ENCODE measurements around the gene ATP11A. TPM values are rescaled to one million over a fixed set of nuclear protein-coding genes. Genes with fewer than 3 reads are reported as not detected.

Gene ATP11A
- total RNA-seq, 1 donor from 2014 or later = 22.1 TPM

- no peak for DNase-seq
These were observed 21.2 kb downstream of the ATP11A start for GRCh38 chr13:112710855-112711527.

- DNase-seq = peak; percentile 92
These were observed 21.9 kb downstream of the ATP11A start for GRCh38 chr13:112711528-112712265.

DNA sequence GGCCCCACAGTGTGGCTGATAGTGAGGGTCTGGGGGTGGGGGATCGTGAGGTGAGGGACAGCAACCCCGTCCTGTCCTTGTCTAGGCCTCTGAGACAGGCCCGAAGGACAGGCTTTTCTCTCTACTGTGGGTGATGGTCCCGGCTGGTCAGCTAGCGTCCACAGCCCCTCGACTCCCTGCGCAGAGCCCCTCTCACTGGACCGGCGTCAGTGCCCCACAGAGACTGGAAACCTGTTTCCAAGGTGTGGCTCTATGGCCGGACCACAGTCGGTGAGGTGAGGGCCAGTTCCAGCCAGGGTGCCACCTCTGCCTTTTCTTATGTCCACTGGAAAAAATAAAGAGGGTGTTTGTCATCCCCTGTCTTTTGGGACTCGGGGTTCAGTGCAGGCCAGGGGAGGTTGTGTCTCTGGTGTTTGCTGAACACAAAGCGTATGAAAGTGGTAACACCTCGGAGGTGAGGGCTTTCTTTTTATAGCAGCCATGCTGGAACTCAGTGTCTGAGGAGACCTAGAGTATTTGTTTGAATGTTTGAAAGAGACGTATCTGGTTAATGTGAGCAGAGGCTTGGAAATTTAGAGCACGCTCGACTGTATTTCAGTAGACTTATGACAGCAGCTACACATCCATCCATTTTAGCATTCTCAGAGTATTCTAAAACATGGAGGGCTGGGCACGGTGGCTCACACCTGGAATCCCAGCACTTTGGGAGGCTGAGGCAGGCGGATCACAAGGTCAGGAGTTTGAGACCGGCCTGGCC, 22.8 kb downstream of the ATP11A start:
- DNase-seq = no peak

DNA sequence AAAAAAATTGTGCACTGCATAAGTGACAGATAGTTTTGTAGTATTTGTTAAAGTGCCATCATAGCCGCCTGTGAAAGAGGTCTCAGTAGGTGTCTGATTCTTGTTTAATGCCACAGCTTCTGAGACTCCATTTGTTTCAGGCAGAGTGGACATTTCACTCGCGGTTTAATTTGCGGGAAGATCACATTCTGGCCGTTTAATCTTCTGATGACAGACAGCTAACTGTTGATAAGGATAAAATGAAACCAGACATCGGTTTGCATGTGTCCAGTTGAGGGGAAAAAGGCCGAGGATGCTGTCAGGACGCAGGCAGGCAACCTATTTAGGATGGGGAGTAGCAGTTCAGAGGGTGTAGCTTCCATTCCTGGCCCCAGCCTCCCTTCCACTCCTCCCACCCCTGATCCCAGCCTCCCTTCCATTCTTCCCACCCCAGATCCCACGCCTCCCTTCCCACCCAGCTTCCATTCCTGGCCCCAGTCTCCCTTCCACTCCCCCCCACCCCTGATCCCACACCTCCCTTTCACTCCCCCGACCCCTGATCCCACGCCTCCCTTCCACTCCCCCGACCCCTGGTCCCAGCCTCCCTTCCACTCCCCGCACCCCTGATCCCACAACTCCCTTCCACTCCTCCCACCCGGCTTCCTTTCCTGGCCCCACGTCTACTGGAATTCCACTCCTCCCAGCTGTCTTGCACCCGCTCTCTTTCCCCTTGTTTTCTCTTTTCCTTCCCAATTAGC, 23.8 kb downstream of the ATP11A start:
- no peak for DNase-seq

- peak; percentile 19 for DNase-seq
These were observed 24.7 kb downstream of the ATP11A start for GRCh38 chr13:112714376-112715174.

- no peak for DNase-seq
These were observed 25.4 kb downstream of the ATP11A start for GRCh38 chr13:112715210-112715609.

GRCh38 chr13:112715715-112716460, 26.1 kb downstream of the ATP11A start:
- no peak for DNase-seq

DNA sequence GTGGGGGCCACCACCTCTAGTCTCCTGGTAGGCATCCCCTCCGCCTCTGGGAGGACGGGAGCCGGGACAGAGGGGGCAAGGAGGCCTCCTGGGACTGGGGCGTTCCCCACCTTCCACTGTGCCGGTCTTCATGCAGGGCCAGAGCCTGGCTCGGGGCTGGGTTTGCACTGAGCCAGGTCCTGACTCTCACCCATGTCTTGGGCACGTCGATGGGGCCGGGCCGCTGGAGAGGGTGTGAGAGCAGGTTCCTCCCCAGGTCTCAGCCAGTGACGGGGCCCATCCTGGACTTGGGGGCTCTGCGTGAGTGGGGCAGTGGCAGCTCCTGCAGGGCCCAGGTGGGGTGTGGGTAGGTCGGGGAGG, 26.6 kb downstream of the ATP11A start:
- DNase-seq = no peak

- DNase-seq = no peak
These were observed 27.1 kb downstream of the ATP11A start for GRCh38 chr13:112716841-112717520.

- no peak for DNase-seq
These were observed 28.5 kb downstream of the ATP11A start for GRCh38 chr13:112718318-112718717.

- DNase-seq = no peak
These were observed 29.2 kb downstream of the ATP11A start for GRCh38 chr13:112719016-112719415.

GRCh38 chr13:112719556-112719955, 29.7 kb downstream of the ATP11A start:
- no peak for DNase-seq

GRCh38 chr13:112720251-112720650, 30.4 kb downstream of the ATP11A start:
- no peak for DNase-seq

DNA sequence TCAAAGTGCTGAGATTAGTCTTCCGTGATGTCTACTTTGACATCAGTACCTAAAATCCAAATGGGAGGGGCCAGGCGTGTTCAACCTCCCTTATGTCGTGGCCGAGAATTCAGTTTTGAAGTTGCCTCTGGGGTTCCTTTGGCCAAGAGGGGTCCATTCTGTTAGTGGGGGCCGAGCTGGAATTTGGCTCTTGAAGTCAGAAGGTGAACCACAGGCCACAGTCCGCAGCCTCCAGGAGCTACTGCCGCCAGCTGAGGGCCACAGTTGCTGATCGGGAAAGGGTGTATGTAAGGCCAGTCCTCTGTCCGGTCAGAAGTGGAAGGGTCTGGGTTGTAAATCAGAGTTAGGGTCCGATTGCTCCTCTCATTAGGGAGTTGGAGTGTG, 31.0 kb downstream of the ATP11A start:
- DNase-seq = no peak

DNA sequence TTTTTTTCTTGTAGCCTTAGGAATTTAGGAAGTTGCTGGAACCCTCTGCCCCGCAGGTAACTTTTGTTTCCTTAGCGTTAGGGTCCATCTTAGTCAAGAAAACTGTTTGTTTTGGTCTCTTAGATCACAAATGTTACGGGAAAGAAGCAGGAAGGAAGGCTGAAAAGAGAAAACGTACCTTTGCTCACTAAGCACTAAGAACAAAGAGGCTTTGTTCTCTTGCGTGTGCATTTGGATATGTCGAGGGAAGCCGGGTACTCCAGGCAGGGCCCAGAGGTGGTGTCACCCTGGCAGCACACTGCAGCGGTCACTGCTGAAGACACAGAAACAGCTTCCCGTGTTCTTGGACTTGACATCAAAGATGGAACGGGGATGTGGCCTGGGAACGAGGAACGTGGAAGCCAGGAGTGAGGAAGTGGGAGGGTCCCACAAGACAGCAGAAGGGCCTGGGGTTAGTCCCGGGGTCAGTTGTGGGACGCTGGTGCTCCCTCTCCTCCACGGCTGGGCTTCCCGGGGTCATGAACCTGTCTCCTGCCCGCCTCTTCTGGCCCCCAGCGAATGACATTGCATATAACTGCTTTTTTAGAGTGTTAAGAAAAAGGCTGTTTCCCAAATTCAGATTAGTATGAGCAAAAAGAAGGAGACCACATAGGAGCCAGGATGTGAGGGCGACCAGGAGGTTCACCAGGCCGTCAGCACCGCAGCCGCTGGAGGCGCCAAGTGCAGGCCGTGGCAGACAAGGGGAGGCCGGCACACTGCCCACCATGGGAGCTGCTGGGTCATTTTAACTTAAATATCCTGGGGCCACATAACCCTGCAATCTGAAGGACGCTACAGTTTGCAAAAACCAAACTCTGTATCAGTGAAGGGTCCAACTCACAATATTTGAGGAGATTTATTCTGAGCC, 31.6 kb downstream of the ATP11A start:
- no peak for DNase-seq

- DNase-seq = peak; percentile 23
These were observed 32.8 kb downstream of the ATP11A start for GRCh38 chr13:112722433-112723263.

DNA sequence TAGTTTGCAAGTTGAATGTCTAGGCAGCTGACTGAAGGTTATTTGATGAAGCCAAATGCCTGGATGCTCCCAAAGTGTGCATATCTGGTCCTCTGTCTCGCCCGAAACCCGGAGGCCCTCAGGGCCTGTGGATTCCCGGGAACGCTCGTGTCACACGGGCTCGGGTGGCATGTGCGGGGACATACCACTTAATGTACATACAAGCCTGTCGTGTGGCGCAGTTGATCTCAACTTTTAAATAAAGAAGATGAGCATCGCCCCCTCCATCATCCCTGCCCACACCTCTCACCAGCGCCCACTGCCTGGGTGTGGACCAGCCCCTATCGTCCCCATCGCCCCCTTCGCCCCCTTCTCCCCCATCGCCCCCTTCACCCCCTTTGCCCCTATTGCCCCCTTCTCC, 33.9 kb downstream of the ATP11A start:
- DNase-seq = no peak

- DNase-seq = no peak
These were observed 35.0 kb downstream of the ATP11A start for GRCh38 chr13:112724788-112725345.
